Tibial nerve (tissue), 4 donors: ENCODE measurements around the gene LMX1A.

ENCODE experiments used
- EP300 ChIP-seq, 2 donors: sonication (generic); formaldehyde crosslinking; IDR thresholded peaks; one replicate each; pipeline ENCODE4 v1.6.1; 2017; ENCODE audit warnings: antibody characterized with exemption in 2 of 2, mild to moderate bottlenecking in 1 of 2
- POLR2A ChIP-seq, 2 donors: fragments of 450-650 bp; IDR thresholded peaks; one replicate each; pipeline ENCODE4 v1.6.1; 2017; ENCODE audit warnings: antibody characterized with exemption in 2 of 2, mild to moderate bottlenecking in 2 of 2, moderate library complexity in 2 of 2
- TF ChIP-seq, protein P1 (sequence below), 5 experiments: fragments of 200-600 bp in 3 of 5; fragments of 450-650 bp in 2 of 5; sonication (generic) in 3 of 5; IDR thresholded peaks; one replicate each; pipeline ENCODE4 v1.5.1; 2016 to 2019; ENCODE audit warnings: antibody characterized with exemption in 5 of 5, mild to moderate bottlenecking in 3 of 5, moderate library complexity in 2 of 5

DNA sequence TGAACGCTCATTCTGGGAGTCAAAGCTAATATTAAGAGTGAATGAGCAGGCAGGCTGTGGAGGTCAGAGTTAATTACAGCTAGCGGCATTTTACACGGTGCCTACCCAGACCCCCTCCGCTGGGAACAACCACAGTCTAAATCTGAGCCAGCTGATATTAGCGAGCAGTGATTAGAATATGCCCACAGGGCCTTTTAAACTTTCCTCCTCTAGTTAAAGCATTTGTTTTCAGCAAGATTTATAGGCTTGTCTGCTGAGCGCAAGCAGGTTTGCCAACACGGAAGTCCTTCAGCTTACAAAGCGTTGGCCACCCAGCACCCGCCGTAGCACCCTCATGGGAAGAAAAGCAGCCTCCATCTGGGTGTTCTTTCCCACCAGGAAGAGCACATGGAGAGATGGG is 72.1 kb downstream of the LMX1A start:
- TF ChIP-seq, protein P1, sequence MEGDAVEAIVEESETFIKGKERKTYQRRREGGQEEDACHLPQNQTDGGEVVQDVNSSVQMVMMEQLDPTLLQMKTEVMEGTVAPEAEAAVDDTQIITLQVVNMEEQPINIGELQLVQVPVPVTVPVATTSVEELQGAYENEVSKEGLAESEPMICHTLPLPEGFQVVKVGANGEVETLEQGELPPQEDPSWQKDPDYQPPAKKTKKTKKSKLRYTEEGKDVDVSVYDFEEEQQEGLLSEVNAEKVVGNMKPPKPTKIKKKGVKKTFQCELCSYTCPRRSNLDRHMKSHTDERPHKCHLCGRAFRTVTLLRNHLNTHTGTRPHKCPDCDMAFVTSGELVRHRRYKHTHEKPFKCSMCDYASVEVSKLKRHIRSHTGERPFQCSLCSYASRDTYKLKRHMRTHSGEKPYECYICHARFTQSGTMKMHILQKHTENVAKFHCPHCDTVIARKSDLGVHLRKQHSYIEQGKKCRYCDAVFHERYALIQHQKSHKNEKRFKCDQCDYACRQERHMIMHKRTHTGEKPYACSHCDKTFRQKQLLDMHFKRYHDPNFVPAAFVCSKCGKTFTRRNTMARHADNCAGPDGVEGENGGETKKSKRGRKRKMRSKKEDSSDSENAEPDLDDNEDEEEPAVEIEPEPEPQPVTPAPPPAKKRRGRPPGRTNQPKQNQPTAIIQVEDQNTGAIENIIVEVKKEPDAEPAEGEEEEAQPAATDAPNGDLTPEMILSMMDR (IDR thresholded peaks at IDR 0.05) = no peak
- TF ChIP-seq POLR2A (IDR thresholded peaks at IDR 0.05) (no peak), EP300 (IDR thresholded peaks at IDR 0.05) (no peak)
